ENCODE data around the gene ABR.
"Not testable (repeated sequence)": the region's sequence is repeated elsewhere in the genome, so short reads cannot be mapped to it uniquely, and the experiment has no call there.

The ABR gene

GRCh38 chr17:1147664-1148063, 32.1 kb downstream of the ABR start:
- DNase-seq = peak; percentile 59 to 77

GRCh38 chr17:1146561-1147265, 33.1 kb downstream of the ABR start:
- DNase-seq = no peak

GRCh38 chr17:1145311-1145986, 34.3 kb downstream of the ABR start:
- no peak for DNase-seq

- peak in 1 of 2 experiments; percentile 31 for DNase-seq
These were observed 35.6 kb downstream of the ABR start for GRCh38 chr17:1144162-1144561.

- peak; percentile 81 to 86 for DNase-seq
These were observed 36.2 kb downstream of the ABR start for GRCh38 chr17:1143573-1143972.

- DNase-seq = no peak
These were observed 37.2 kb downstream of the ABR start for GRCh38 chr17:1142561-1142971.

- DNase-seq = peak; percentile 46 to 83
These were observed 42.3 kb downstream of the ABR start for GRCh38 chr17:1137465-1137894.

GRCh38 chr17:1136748-1137147, 43.0 kb downstream of the ABR start:
- no peak for DNase-seq

- DNase-seq = no peak
These were observed 45.0 kb downstream of the ABR start for GRCh38 chr17:1134634-1135324.

- no peak for DNase-seq
These were observed 49.6 kb downstream of the ABR start for GRCh38 chr17:1130191-1130590.

- not testable (repeated sequence) for DNase-seq
These were observed 51.3 kb downstream of the ABR start for GRCh38 chr17:1128463-1128862.

- DNase-seq = no peak
These were observed 52.8 kb downstream of the ABR start for GRCh38 chr17:1126801-1127550.

GRCh38 chr17:1126250-1126797, 53.5 kb downstream of the ABR start:
- peak in 1 of 2 experiments; percentile 30 for DNase-seq

- no peak for DNase-seq
These were observed 54.0 kb downstream of the ABR start for GRCh38 chr17:1125788-1126145.

GRCh38 chr17:1124896-1125787, 54.6 kb downstream of the ABR start:
- no peak for DNase-seq

- DNase-seq = peak in 1 of 2 experiments; percentile 29
These were observed 55.7 kb downstream of the ABR start for GRCh38 chr17:1123921-1124715.

- peak in 1 of 2 experiments; percentile 35 for DNase-seq
These were observed 56.4 kb downstream of the ABR start for GRCh38 chr17:1123393-1123831.

- DNase-seq = peak; percentile 37 to 57
These were observed 57.0 kb downstream of the ABR start for GRCh38 chr17:1122533-1123392.

GRCh38 chr17:1121442-1121817, 58.4 kb downstream of the ABR start:
- DNase-seq = not testable (repeated sequence)

Data from NCI-H524 (cell line).